ENCODE data around the gene MLLT3. TPM values are rescaled to one million over a fixed set of nuclear protein-coding genes. Genes with fewer than 3 reads are reported as not detected.

MLLT3 gene
- total and polyA plus RNA-seq, 8 donors: 1.8 to 10.3 (median 4.2) TPM

DNA sequence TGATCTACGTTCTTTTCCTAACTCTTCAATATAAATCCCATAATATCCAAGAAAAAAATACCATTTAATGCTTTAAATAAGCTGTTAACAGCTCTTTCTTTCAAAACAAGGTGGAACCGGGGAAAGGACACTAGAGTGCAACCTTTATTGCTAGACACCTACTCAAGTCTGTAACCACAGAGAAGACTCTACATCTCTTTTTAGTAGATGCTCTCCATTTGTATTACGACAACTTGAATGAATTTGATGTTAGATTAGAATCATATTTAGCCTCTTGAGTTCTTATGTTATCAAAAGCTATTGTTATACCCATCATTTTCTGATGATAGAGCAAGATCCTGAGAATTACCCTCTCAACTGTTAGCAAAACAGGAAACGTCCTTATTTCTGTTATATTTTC is 246.3 kb downstream of the MLLT3 start:
- Histone ChIP-seq H3K4me3 (no peak overlapping the region), H3K36me3 (no peaks in the 10 kb centered on the region), H3K27me3 (no peaks in the 10 kb centered on the region), H3K4me1 (no peaks in the 10 kb centered on the region), H3K9me3 (no peaks in the 10 kb centered on the region), H3K27ac (no peak overlapping the region)
- FAIRE-seq (no peak), DNase-seq (no peak), ATAC-seq (no peak)
- intact Hi-C loops (cut with DNase I): no loop called here
- TF ChIP-seq CTCF (IDR thresholded peaks at IDR 0.05): no peak
- WGBS, 2 donors: 83 to 90% methylated on average over 4 of the region's 4 CpGs

DNA sequence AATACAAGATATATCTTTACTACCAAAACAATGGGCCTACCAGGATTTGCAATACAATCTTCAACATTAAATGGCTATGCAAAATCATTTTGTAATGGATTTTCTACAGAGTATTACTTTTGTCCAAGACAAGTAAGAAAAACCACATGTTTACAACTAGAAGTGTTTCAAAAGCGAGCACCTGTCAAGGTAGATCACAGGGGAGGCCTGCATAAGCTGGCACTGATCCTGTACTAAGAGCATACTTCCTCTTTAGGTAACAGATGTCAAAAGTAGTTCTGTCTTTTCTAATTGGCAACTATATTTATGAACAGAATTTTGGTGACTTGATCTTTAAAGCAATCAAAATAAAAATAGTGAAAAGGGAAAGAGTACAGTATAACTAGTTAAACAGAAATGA is 249.0 kb downstream of the MLLT3 start:
- Histone ChIP-seq H3K4me1 (no peaks in the 10 kb centered on the region), H3K9me3 (no peaks in the 10 kb centered on the region), H3K36me3 (no peaks in the 10 kb centered on the region), H3K27me3 (no peaks in the 10 kb centered on the region), H3K4me3 (no peak overlapping the region), H3K27ac (no peak overlapping the region)
- no peak for TF ChIP-seq CTCF (IDR thresholded peaks at IDR 0.05)
- DNase-seq (no peak), ATAC-seq (no peak), FAIRE-seq (peak; percentile 51)
- intact Hi-C loops (cut with DNase I): no loop called here
- WGBS, 2 donors: 40 to 48% methylated on average over 1 of the region's 1 CpG

GRCh38 chr9:20369391-20369790 is 252.9 kb downstream of the MLLT3 start:
- intact Hi-C loops (cut with DNase I): no loop called here
- Histone ChIP-seq H3K27me3 (no peaks in the 10 kb centered on the region), H3K4me1 (peaks cover 0 to 6% (median 0%) of the 10 kb centered on the region in 3 donors), H3K4me3 (no peak overlapping the region), H3K9me3 (no peaks in the 10 kb centered on the region), H3K27ac (no peak overlapping the region), H3K36me3 (no peaks in the 10 kb centered on the region)
- no peak for ATAC-seq
- TF ChIP-seq CTCF (IDR thresholded peaks at IDR 0.05): no peak
- FAIRE-seq: no peak
- no peak for DNase-seq
- 94% methylated on average over 1 of the region's 1 CpG for WGBS, 2 donors

- Histone ChIP-seq H3K27ac (no peak overlapping the region), H3K4me1 (peaks cover 0 to 8% (median 0%) of the 10 kb centered on the region in 3 donors), H3K27me3 (no peaks in the 10 kb centered on the region), H3K36me3 (no peaks in the 10 kb centered on the region), H3K9me3 (no peaks in the 10 kb centered on the region), H3K4me3 (no peak overlapping the region)
- TF ChIP-seq CTCF (IDR thresholded peaks at IDR 0.05): no peak
- DNase-seq (no peak), FAIRE-seq (no peak), ATAC-seq (no peak)
- 91 to 94% methylated on average over 3 of the region's 3 CpGs for WGBS, 2 donors
- intact Hi-C loops (cut with DNase I): no loop called here
Measured at GRCh38 chr9:20367855-20368254, 254.4 kb downstream of the MLLT3 start.

DNA sequence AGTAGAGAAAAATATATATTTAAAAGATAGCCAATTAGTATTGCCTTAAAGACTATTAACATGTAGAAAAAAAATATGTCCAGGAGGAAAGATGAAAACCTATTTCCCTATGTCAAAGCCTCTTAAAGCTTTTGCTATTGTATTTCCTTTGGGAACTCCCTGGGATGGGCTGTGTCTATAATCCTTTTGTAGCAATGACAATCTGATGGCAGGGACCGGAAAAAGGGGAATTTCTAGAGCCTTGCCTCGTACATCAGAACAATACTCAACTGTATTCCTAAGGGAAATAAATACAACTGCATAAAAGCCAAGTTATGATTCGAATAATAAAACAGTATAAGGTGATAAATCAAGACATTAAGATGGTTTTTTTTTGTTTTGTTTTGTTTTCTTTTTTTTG is 257.3 kb downstream of the MLLT3 start:
- no peak for DNase-seq
- Histone ChIP-seq H3K27me3 (no peaks in the 10 kb centered on the region), H3K9me3 (no peaks in the 10 kb centered on the region), H3K27ac (no peak overlapping the region), H3K36me3 (no peaks in the 10 kb centered on the region), H3K4me1 (peaks cover 0 to 8% (median 0%) of the 10 kb centered on the region in 3 donors), H3K4me3 (no peak overlapping the region)
- no peak for TF ChIP-seq CTCF (IDR thresholded peaks at IDR 0.05)
- no peak for FAIRE-seq
- intact Hi-C loops (cut with DNase I): no loop called here
- no peak for ATAC-seq
- 81% methylated on average over 3 of the region's 3 CpGs for WGBS, 2 donors

All from pancreas (tissue), 10 donors.